ENCODE data around the gene AKNA. TPM values are rescaled to one million over a fixed set of nuclear protein-coding genes. Genes with fewer than 3 reads are reported as not detected.

AKNA gene
- total and polyA plus RNA-seq, 2 of the 8 experiments (the other 6 are each of a cell fraction or from before 2014, with no cell fraction given) = 21.0 to 27.4 TPM

DNA sequence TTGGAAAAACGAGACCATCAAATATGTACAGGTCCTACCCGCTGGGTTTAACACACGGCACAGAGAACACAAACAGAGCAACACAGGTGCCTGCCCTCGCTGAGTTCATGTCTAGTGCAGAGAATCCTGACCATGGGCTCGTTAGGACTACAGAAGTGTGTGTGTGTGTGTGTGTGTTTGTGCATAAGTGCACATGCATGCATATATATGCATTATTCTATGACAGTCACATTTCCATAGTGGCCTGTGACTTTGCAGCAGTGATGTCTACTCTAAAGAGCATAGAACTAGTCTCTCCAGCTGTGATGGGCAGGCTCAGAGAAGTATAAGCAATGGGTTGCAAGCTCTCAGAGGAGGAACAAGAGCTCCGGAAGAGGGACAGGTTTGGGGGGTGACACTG, 30.4 kb downstream of the AKNA start:
- ChIA-PET CTCF (ENCODE audit: partially characterized antibody) (interaction anchor here (1.4 kb wide), 1 partner anchor 13 kb away, joined by 3 read pairs; no protein-coding TSS in a partner anchor), POLR2A (ENCODE audit: partially characterized antibody) (interaction anchor here (1.0 to 2.1 kb wide), 4 partner anchors 14 to 31 kb away, joined by 3 to 5 read pairs (median 4); no protein-coding TSS in a partner anchor)
- FAIRE-seq = no peak
- H3K23ac ChIP-seq (ENCODE audit: insufficient read length) = no peak overlapping the region
- H3K79me1 ChIP-seq (ENCODE audit: low read depth, low read length) = no peaks in the 10 kb centered on the region
- no peak overlapping the region for H3K18ac ChIP-seq (ENCODE audit: extremely low read depth, low read length)
- H3K4ac ChIP-seq (replicated peaks; ENCODE audit: insufficient read length, low read depth, low read length) = no peak overlapping the region
- H4K8ac ChIP-seq (ENCODE audit: extremely low read depth, insufficient read depth, low read length) = no peak overlapping the region
- H3K27me3 ChIP-seq (replicated peaks in 1 of 4; ENCODE audit: control insufficient read depth in 3 of 4, extremely low read depth in 1 of 4, insufficient read depth in 3 of 4, low read length in 3 of 4) = no peaks in the 10 kb centered on the region
- H3K9ac ChIP-seq (replicated peaks in 1 of 4; ENCODE audit: extremely low read depth in 1 of 4, low read depth in 3 of 4, low read length in 3 of 4) = no peak overlapping the region
- no peak overlapping the region for H2BK120ac ChIP-seq (replicated peaks; ENCODE audit: low read depth, low read length)
- H3K27ac ChIP-seq (ENCODE audit: low read depth, low read length) = no peak overlapping the region
- no peak overlapping the region for H2AK5ac ChIP-seq (ENCODE audit: low read depth, low read length)
- no peaks in the 10 kb centered on the region for H3K79me2 ChIP-seq (ENCODE audit: control insufficient read depth in 1 of 2, insufficient read depth in 2 of 2, low read length in 2 of 2)
- no peaks in the 10 kb centered on the region for H3K9me3 ChIP-seq (ENCODE audit: insufficient read depth in 2 of 2, low read depth in 1 of 2, low read length in 1 of 2)
- H2AFZ ChIP-seq (ENCODE audit: low read length) = no peak overlapping the region
- no peak overlapping the region for H3K56ac ChIP-seq (replicated peaks; ENCODE audit: insufficient read length, low read depth, low read length)
- no peak overlapping the region for H3K4me3 ChIP-seq (ENCODE audit: extremely low read depth in 1 of 4, insufficient read depth in 2 of 4, low read depth in 3 of 4, low read length in 4 of 4)
- H4K91ac ChIP-seq (replicated peaks; ENCODE audit: insufficient read length, low read length) = no peak overlapping the region
- H3K23me2 ChIP-seq (ENCODE audit: low read depth, low read length) = no peaks in the 10 kb centered on the region
- no peak overlapping the region for H4K5ac ChIP-seq (ENCODE audit: insufficient read length, low read depth, low read length)
- no peak overlapping the region for H2BK12ac ChIP-seq (ENCODE audit: low read depth, low read length)
- no peak overlapping the region for H2BK20ac ChIP-seq (ENCODE audit: low read length)
- H2BK15ac ChIP-seq (ENCODE audit: low read length) = no peak overlapping the region
- peaks cover 13 to 64% (median 46%) of the 10 kb centered on the region in 4 experiments for H3K36me3 ChIP-seq (ENCODE audit: control insufficient read depth in 2 of 4, insufficient read depth in 4 of 4, low read length in 3 of 4)
- DNase-seq (ENCODE audit: low read depth in 1 of 2, low spot score in 2 of 2) = no peak
- peaks cover 0 to 5% of the 10 kb centered on the region in 2 experiments for H4K20me1 ChIP-seq (replicated peaks in 1 of 2; ENCODE audit: control insufficient read depth in 1 of 2, insufficient read depth in 2 of 2, low read length in 2 of 2)
- no peak overlapping the region for H3K4me2 ChIP-seq (ENCODE audit: insufficient read depth in 1 of 2, low read depth in 2 of 2, low read length in 2 of 2)
- H3K4me1 ChIP-seq (replicated peaks in 1 of 4; ENCODE audit: control insufficient read depth in 3 of 4, insufficient read depth in 4 of 4, low read length in 3 of 4) = no peaks in the 10 kb centered on the region
- no peak overlapping the region for H2BK5ac ChIP-seq (ENCODE audit: low read depth, low read length)
- 94% methylated on average over 6 of the region's 6 CpGs; no CpG with 5 or more reads in 1 of the 2 experiments for WGBS, 2 experiments (ENCODE audit: extremely low coverage in 1 of 2, insufficient coverage in 1 of 2, insufficient read length in 1 of 2, insufficient replicate concordance in 2 of 2, low coverage in 1 of 2, low lambda C conversion rate in 2 of 2, missing lambda C conversion rate in 1 of 2)
- H3K14ac ChIP-seq (ENCODE audit: insufficient read length) = no peak overlapping the region
- TF ChIP-seq HDAC6 (IDR thresholded peaks at IDR 0.05; ENCODE audit: low read depth, low read length) (no peak), TAF7 (optimal IDR thresholded peaks at IDR 0.05; ENCODE audit: borderline replicate concordance, low read depth, low read length) (no peak), POLR2A (IDR thresholded peaks at IDR 0.05; ENCODE audit: control extremely low read depth in 1 of 2, low read depth in 2 of 2, low read length in 2 of 2) (no peak), CHD1 (IDR thresholded peaks at IDR 0.05; ENCODE audit: low read depth, low read length) (no peak), ATF2 (IDR thresholded peaks at IDR 0.05; ENCODE audit: low read length) (no peak), CTBP2 (IDR thresholded peaks at IDR 0.05; ENCODE audit: borderline replicate concordance, insufficient read depth, insufficient read length, low read length) (no peak), CHD2 (IDR thresholded peaks at IDR 0.05; ENCODE audit: low read length) (no peak)
- TF ChIP-seq, protein P1, sequence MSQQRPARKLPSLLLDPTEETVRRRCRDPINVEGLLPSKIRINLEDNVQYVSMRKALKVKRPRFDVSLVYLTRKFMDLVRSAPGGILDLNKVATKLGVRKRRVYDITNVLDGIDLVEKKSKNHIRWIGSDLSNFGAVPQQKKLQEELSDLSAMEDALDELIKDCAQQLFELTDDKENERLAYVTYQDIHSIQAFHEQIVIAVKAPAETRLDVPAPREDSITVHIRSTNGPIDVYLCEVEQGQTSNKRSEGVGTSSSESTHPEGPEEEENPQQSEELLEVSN (IDR thresholded peaks at IDR 0.05) = no peak
